ENCODE measurements around the gene AFAP1.
A peak's percentile ranks its signal among the peaks of the same experiment; 100 is the strongest.

Gene AFAP1

DNA sequence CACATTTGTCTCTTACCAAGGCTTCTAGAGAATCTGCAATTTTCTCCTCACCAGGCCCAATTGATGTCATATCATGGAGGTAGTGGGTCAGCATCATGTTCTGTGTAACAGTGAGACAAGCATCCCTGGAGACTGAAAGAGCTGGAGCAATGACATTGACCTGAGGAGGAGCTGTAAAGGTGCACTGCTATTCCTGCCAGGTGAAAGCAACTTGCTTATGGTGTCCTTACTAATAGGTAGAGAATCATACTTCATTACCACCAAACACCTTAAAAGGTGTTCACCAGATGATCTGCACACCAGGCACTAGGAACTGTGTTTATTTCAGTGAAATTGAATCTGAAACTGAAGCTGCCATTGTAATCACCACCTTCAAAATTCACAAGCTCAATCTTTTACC is 188.7 kb downstream of the AFAP1 start:
- Mint-ChIP-seq H3K27ac (no peak overlapping the region), H3K4me3 (no peak overlapping the region), H3K4me1 (ENCODE audit: low read depth) (peaks cover 27% of the 10 kb centered on the region), H3K27me3 (no peaks in the 10 kb centered on the region), H3K36me3 (no peaks in the 10 kb centered on the region), H3K9me3 (ENCODE audit: low read depth) (no peaks in the 10 kb centered on the region)

DNA sequence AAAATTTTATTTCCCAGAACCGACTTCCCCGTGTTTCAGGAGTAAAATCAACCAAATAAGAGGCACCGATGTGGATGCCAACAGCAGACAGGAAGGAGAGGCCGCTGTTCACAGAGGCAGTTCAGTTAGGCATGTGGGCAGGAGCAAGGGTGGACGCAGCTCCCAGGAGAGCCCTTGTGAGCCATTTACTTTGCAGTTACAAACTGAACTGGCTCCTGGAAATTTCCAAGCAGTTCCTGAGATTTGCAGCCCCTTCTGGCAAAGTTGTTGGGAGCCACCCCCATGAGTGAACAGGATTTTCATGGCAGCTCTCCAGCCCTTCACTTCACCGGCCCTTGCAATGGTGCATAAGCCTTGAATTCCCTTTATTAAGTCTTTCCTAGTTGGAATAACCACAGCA is 189.1 kb downstream of the AFAP1 start:
- no peaks in the 10 kb centered on the region for H3K9me3 Mint-ChIP-seq (ENCODE audit: low read depth)
- H3K27me3 Mint-ChIP-seq = no peaks in the 10 kb centered on the region
- H3K27ac Mint-ChIP-seq = peak overlapping the region; percentile 94
- no peak overlapping the region for H3K4me3 Mint-ChIP-seq
- no peaks in the 10 kb centered on the region for H3K36me3 Mint-ChIP-seq
- H3K4me1 Mint-ChIP-seq (ENCODE audit: low read depth) = peaks cover 27% of the 10 kb centered on the region

DNA sequence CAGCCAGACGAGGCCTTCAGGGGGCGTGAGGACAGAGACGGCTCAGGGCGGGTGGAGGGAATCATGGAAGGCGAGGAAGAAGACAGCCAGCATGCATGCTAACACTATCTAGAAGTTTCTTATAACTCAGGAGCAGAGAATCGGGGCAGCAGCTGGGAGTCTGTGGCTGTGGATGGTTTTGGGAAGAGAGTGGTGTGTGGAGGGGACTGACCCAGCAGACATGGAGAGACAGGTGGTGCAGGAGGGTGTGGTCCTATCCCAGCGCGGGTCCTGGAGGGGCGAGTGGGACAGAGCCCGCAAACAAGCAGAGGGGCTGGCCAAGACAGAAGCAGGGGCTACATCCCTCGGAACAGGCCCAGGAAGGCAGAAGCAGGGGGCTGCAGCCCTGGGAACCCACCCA is 192.1 kb downstream of the AFAP1 start:
- no peaks in the 10 kb centered on the region for H3K36me3 Mint-ChIP-seq
- H3K27ac Mint-ChIP-seq = no peak overlapping the region
- H3K27me3 Mint-ChIP-seq = no peaks in the 10 kb centered on the region
- no peak overlapping the region for H3K4me3 Mint-ChIP-seq
- no peaks in the 10 kb centered on the region for H3K9me3 Mint-ChIP-seq (ENCODE audit: low read depth)
- H3K4me1 Mint-ChIP-seq (ENCODE audit: low read depth) = peaks cover 30% of the 10 kb centered on the region

DNA sequence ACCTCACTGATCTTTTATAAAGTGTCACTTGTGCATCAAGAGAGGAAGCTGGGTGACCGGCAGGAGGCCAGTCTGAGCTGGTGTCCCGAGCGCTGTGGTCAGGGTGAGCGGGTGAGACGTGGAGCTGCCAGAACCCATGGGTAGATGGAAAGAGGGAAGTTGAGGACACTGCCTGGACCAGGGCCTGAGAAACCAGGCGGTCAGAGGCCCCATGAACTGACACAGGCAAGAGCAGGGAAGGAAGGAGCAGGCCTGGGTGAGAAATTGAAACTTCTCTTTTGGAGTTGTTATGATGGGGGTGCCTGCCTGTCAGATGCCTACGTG is 192.6 kb downstream of the AFAP1 start:
- Mint-ChIP-seq H3K27ac (no peak overlapping the region), H3K36me3 (no peaks in the 10 kb centered on the region), H3K4me1 (ENCODE audit: low read depth) (peaks cover 30% of the 10 kb centered on the region), H3K4me3 (no peak overlapping the region), H3K27me3 (no peaks in the 10 kb centered on the region), H3K9me3 (ENCODE audit: low read depth) (no peaks in the 10 kb centered on the region)

DNA sequence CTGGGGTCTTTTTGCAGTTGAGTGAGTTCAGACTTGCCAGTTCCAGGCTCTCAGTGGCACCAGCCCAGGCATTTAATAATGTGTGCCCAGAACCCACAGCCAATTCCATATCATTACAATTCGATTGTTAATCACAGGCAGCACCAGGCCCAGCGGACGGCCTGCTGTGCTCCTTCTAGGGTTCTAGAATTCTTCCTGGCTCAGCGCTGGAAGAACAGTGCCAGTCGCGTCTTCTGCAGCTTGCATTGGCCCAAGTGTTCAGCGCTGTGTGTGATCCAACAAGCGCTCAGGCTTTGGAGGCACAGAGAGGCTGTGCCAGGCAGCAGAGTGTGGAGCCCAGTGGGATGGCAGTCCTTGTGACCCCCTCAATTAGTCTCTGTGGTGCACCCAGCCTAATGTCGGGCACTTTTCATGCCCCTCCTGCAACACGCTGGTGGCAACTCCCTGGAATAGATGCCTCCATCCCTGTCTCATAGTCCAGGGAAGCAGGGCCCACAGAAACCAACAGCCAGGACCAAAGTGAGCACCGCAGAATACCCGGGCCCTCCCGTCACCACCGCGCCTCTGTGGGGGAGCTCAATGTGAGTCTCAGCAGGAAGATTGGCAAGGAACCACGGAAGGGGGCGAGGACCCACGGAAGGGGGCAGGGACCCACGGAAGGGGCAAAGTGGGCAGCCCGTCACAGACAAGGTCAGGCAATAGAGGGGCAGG is 193.2 kb downstream of the AFAP1 start:
- Mint-ChIP-seq H3K4me1 (ENCODE audit: low read depth) (peaks cover 30% of the 10 kb centered on the region), H3K27me3 (no peaks in the 10 kb centered on the region), H3K27ac (no peak overlapping the region), H3K9me3 (ENCODE audit: low read depth) (no peaks in the 10 kb centered on the region), H3K36me3 (no peaks in the 10 kb centered on the region), H3K4me3 (no peak overlapping the region)

DNA sequence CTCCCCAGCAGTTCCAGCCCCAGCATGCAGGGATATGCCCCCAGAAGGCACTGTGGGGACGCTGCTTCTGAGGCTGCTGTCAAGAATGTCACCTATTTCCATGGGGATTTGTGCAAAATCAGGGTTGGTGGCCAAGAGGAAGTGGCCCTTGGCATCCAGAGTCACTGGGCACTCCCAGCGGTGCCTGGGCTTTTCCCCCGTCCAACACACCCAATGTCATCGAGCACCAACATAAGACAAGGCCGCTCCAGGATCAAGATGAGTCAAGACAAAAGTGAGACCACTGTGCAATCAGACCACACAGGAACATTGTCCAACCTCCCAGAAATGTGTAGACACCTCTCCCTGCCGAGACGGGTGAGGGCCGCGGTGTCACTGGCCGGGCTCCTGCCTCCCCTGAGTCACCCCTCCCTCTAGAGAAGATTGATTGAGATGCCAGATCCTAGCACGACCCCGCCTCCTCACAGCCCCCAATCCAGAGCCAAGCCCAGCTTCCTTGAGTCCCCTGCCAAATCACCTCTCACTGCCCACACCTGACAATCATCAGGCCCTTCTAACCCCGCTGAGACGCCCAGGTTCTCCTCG is 194.3 kb downstream of the AFAP1 start:
- Mint-ChIP-seq H3K36me3 (no peaks in the 10 kb centered on the region), H3K4me1 (ENCODE audit: low read depth) (peaks cover 22% of the 10 kb centered on the region), H3K4me3 (no peak overlapping the region), H3K9me3 (ENCODE audit: low read depth) (no peaks in the 10 kb centered on the region), H3K27me3 (no peaks in the 10 kb centered on the region), H3K27ac (no peak overlapping the region)

DNA sequence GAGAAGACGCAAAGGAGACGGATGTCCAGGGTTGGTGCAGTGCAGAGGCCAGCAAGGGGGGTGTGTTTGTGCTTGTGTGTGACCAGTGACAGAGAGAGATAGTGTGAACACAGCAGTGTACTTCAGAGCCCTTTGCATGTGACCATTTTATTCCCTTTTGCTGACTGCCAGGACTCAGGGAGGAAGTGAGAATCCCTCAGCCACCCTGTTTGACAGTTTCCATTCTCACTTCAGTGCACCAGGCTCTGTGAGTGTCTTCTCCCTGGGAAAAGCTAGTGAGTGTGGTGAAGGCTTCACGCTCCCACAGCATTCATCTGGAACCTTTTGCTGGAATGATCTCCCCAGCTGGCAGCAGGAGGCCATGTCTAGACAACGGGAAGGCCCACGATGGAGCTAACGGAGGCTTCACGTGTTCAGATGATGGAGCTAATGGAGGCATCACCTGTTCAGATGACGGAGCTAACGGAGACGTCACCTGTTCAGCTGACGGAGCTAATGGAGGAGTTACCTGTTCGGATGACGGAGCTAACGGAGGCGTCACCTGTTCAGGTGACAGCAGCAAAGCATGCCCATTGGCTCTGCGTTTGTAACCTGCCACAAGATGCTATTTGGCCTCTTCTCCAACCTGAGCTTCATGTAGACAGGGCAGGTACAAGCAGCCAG is 195.4 kb downstream of the AFAP1 start:
- no peaks in the 10 kb centered on the region for H3K9me3 Mint-ChIP-seq (ENCODE audit: low read depth)
- no peaks in the 10 kb centered on the region for H3K27me3 Mint-ChIP-seq
- no peak overlapping the region for H3K4me3 Mint-ChIP-seq
- H3K4me1 Mint-ChIP-seq (ENCODE audit: low read depth) = peaks cover 10% of the 10 kb centered on the region
- H3K36me3 Mint-ChIP-seq = no peaks in the 10 kb centered on the region
- H3K27ac Mint-ChIP-seq = no peak overlapping the region

DNA sequence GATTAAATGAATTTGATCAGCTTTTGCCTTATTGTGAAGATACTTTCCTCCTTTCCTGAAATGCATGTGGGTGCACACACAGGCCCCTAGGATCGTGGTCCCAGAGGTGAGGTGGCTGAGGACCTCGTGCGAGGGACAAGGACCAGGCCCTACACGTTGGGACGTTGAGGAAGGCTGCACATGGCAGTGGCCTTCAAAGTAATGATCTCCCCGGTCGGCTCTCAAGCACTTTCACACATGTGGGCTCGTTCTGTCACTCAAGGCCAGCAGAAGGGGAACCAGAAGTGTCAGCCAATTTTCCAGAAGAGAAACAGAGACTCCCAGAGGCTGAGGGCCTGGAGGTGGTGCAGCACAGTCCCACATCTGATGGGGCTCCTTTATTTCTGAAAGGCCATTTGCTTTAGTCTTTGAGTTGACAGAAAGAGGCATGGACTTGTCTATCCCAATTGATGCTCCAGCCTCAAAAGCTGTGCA is 196.8 kb downstream of the AFAP1 start:
- H3K36me3 Mint-ChIP-seq = no peaks in the 10 kb centered on the region

DNA sequence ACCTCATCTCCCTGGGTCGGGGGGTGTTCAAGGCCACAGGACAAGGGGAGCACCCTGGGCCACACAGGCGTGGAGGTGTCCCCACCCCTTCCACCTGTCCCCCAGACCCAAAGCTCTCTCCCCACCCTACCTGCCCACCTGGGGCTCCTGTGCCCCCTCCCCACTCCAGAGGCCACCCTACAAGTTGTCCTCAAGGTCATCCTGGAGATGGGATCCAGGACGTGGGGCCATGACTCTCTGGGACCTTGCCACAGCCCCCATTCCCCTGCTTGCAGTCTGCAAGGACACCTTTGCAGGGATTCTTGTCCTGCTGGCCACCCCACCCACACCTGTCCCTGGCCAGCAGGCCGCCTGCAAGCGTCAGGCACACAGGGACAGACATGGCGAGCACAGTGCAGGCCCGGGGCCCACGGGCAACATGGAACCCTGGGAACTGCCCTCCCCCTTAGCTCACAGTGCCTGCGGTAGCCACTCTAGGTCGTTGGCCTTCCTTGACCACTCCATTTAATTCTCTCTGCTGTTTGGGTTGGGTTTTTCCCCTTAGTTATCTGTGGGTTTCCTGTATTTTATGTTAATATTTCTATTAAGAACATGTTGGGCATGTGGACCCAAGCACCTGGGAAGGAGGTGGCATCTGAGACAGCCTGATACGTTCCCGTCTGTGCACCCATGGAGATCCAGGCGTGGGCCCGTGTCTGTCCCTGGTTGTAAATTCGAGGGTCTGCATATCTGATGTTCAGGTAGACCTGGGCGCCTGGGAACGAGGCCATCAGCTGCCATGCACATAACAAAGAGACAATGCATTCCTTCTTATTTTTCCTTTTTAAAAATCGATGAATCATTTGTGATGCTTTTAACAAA is 197.5 kb downstream of the AFAP1 start:
- no peaks in the 10 kb centered on the region for H3K9me3 Mint-ChIP-seq (ENCODE audit: low read depth)

More for the DNA sequence above, 196.8 kb downstream of the AFAP1 start:
- no peak overlapping the region for H3K4me3 Mint-ChIP-seq
- H3K9me3 Mint-ChIP-seq (ENCODE audit: low read depth) = no peaks in the 10 kb centered on the region
- no peak overlapping the region for H3K27ac Mint-ChIP-seq
- peaks cover 4% of the 10 kb centered on the region for H3K4me1 Mint-ChIP-seq (ENCODE audit: low read depth)
- no peaks in the 10 kb centered on the region for H3K27me3 Mint-ChIP-seq

DNA sequence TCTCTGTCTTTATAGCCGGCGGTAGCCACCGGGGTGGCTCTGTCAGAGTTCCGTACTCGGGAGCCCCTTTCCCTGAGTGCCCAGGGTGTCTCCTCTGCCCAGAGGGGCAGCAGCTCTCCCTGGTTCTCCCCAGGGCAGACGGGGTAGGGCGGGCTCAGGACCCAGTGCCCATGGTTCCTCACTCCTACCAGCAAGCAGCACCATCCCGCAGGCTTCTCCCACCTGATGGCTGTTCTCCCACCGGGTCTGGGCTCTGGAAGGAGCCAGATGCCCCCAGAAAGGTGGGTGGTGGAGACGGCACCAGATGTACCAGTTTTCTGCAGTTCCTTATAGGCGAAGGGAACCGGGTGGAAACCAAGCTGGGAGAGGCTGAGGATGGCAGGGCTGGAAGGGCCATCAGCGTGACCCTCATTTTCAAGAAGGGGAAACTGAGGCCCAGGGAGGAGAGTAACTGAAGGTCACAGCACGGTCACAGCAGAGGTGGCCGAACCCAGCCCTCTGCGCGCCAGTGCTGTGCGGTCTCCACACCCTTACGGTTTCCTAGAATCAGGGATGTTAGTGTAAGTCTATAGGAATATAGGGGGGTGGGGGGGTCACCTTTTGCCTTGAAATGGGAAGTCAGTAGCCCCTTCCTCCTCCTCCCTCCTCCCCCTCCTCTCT is 198.7 kb downstream of the AFAP1 start:
- Mint-ChIP-seq H3K36me3 (no peaks in the 10 kb centered on the region), H3K4me3 (no peak overlapping the region), H3K27me3 (no peaks in the 10 kb centered on the region), H3K9me3 (ENCODE audit: low read depth) (no peaks in the 10 kb centered on the region), H3K4me1 (ENCODE audit: low read depth) (peaks cover 3% of the 10 kb centered on the region), H3K27ac (no peak overlapping the region)

More for the DNA sequence above, 197.5 kb downstream of the AFAP1 start:
- Mint-ChIP-seq H3K36me3 (no peaks in the 10 kb centered on the region), H3K27ac (no peak overlapping the region), H3K4me3 (no peak overlapping the region), H3K4me1 (ENCODE audit: low read depth) (peaks cover 3% of the 10 kb centered on the region), H3K27me3 (no peaks in the 10 kb centered on the region)

DNA sequence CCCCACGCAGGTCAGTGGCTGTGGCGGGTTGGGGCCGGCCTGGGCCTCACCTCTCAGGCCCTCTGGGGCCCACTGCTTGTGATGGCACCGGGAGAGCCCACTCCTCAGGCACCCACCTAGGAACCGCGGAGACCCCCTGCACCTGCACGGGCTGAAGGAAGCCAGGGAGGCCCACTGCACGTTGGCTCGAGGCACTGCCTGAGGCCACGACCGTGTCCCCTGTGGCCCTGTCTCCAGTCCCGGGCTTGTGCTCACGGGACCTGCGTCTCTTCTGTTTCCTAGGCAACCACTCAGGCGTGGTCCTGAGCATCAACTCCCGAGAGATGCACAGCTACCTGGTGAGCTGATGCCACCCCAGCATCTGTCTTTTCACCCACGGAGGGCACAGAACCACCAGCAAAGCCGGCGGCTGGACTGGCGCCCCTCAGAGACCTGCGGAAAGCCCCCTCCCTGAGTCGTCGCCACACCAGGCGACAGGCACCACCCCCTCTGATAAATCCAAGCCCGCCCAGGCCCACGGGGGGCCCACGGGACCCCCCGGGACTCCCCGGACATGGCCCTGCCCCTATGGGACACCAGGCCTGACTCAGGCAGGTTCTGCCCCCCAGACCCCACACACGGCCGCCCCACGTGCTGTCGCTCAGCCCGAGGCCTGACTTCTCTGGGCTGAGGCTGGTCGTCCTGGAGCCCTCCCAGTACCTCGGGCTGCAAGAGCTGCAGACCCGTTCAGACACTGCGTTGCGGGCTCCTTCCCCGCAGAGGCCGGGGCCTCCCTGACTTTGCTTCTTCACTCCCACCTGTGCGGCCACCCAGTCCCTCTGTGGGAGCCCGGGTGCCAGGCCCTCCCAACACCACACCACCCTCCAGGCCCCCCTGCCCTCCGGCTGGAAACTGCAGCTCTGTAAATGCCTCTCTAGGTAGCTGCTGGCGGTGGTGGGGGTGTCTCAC is 199.5 kb downstream of the AFAP1 start:
- H3K36me3 Mint-ChIP-seq = no peaks in the 10 kb centered on the region
- H3K4me1 Mint-ChIP-seq (ENCODE audit: low read depth) = peaks cover 3% of the 10 kb centered on the region
- H3K4me3 Mint-ChIP-seq = no peak overlapping the region
- no peaks in the 10 kb centered on the region for H3K9me3 Mint-ChIP-seq (ENCODE audit: low read depth)
- no peak overlapping the region for H3K27ac Mint-ChIP-seq
- H3K27me3 Mint-ChIP-seq = no peaks in the 10 kb centered on the region

DNA sequence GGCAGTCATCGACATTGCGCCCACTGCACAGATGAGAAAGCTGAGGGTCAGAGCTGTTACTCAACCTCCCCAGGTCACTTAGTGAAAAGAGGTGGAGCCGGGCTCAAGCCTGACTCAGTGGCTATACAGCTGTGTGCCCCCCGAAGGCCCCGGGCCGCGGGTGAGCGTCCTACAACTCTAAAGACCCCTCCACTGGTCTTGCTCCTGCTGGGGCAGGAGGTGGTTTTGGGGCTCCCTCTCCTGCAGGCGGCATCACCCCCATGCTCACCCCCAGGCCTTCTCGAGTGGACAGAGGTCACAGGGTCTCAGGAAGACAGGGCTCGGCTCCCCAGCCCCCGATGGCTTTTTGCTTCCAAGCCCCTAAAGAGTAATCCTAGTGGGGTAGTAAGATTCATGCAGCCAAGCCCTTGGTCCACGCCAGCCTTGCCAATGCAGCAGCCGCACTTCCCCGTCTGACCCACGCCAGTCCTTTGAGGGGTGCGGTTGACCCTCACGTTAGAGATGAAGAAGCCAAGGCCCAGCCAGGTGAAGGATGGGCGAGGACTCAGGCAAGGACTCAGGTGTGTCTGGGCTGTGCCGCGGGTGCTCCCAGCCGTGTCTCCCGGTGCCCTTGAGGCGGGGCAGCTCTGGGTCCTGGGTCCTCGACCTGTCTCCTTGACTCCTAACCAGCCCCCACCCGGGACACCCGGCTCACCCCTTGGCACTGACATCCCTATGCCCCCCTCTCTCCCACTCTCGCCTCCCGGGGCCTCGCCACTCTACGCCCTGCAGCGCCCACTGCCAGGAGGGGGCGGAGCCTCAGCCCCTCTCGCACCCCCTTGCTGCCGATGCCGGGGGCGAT is 200.4 kb downstream of the AFAP1 start:
- H3K36me3 Mint-ChIP-seq = no peaks in the 10 kb centered on the region
- no peaks in the 10 kb centered on the region for H3K27me3 Mint-ChIP-seq
- no peaks in the 10 kb centered on the region for H3K9me3 Mint-ChIP-seq (ENCODE audit: low read depth)
- H3K27ac Mint-ChIP-seq = no peak overlapping the region
- H3K4me1 Mint-ChIP-seq (ENCODE audit: low read depth) = peaks cover 3% of the 10 kb centered on the region
- H3K4me3 Mint-ChIP-seq = no peak overlapping the region

DNA sequence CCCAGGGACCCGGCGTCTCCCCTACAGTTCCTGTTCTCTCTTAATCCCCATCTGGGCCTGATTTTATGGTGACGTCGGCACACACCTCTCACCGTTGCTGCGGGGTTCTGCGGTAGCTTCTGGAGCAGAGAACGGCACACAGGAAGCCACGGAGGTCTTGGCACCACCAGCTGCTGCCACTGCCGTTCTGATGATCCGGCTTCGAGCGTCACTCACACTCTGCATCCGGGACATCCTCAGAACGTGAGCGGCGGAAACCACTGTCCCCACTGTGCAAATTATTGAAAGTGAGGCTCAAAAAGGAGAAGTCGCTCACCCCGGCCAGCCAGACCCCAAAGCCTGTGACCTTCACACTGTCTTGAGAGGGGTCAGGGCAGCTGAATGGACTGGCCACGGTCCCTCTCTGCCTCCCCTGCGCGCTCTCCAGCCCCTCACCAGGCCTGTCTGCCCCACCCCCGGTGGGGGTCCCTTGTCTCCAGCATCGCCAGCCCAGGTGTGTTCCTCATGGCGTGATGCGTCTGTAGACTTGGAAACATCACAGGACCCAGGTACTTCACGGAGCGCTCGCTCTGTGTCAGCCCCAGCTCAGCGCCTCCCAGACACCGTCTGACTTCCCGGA is 201.1 kb downstream of the AFAP1 start:
- Mint-ChIP-seq H3K4me1 (ENCODE audit: low read depth) (no peaks in the 10 kb centered on the region), H3K36me3 (no peaks in the 10 kb centered on the region), H3K27me3 (no peaks in the 10 kb centered on the region), H3K4me3 (no peak overlapping the region), H3K9me3 (ENCODE audit: low read depth) (no peaks in the 10 kb centered on the region), H3K27ac (no peak overlapping the region)

Data from activated naive CD8-positive, alpha-beta T cell (primary cell).